AG09319 (cell line): ENCODE measurements around the gene SLC9A1.

Source experiments
- DNase-seq: peaks from one replicate; pipeline ENCODE4 v3.0.0-alpha.2; 2010; ENCODE audit warnings: low read depth; ENCODE audit errors: extremely low read depth
- CTCF ChIP-seq: IDR thresholded peaks from 2 replicates; pipeline ENCODE4 v1.5.1; 2011; ENCODE audit warnings: low read depth, mild to moderate bottlenecking, inconsistent platforms, low read length, moderate library complexity

SLC9A1 gene

GRCh38 chr1:27111626-27112573 is 43.0 kb downstream of the SLC9A1 start:
- DNase-seq = peak; percentile 98
- peak; percentile 59 for TF ChIP-seq CTCF

- TF ChIP-seq CTCF = peak; percentile 6
- no peak for DNase-seq
These were observed 45.7 kb downstream of the SLC9A1 start for GRCh38 chr1:27109103-27109822.

- TF ChIP-seq CTCF = no peak
- no peak for DNase-seq
These were observed 46.3 kb downstream of the SLC9A1 start for GRCh38 chr1:27108588-27108987.

GRCh38 chr1:27106561-27107323 is 48.2 kb downstream of the SLC9A1 start:
- no peak for DNase-seq

GRCh38 chr1:27105018-27105417 is 49.9 kb downstream of the SLC9A1 start:
- TF ChIP-seq CTCF = no peak

More at GRCh38 chr1:27106561-27107323, 48.2 kb downstream of the SLC9A1 start:
- no peak for TF ChIP-seq CTCF

GRCh38 chr1:27103498-27103897 is 51.4 kb downstream of the SLC9A1 start:
- no peak for TF ChIP-seq CTCF
- no peak for DNase-seq

More at GRCh38 chr1:27105018-27105417, 49.9 kb downstream of the SLC9A1 start:
- no peak for DNase-seq
